EL (cell line): Measurements from ENCODE around the gene DLG2.

Experiments used
- DNase-seq: peaks from one replicate; pipeline ENCODE4 v3.0.0-alpha.2; 2016

Gene DLG2

DNA sequence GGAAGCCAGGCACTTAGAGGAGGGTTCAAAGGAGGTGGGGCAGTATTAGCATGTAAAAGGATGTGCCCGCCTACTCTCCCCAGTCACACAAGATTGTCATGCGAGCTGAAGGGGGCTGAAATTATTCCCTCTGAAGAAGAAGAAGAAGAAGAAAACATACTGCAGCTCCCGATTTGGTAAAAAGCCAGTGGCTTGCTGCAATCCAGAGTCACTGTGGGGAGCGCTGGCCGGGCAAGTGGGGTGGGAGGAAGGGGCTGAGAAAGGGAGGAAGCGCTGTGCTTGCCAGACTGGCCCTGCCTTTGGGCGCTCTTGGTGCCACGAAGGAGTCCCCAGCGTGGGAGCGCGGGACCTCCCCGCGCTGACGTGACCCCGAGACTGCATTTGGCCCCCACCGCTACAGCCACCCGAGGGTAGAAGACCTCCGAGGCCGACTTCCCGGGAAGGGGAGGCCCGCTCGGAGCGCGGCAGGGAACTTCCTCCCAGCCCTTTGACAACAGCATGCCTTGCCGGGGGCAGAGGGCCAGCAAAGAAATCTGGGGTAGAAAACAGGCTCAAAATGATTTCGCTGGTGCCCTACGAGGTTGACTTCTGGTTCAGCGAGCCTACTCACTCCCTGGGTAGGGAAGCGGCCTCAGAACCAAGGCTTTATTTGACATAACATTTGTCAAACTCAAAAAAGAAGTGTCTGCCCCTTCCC is 906.3 kb downstream of the DLG2 start:
- DNase-seq, result no peak

GRCh38 chr11:84719935-84720577 is 907.1 kb downstream of the DLG2 start:
- DNase-seq, result no peak

GRCh38 chr11:84714316-84714780 is 912.8 kb downstream of the DLG2 start:
- peak; percentile 51 for DNase-seq

GRCh38 chr11:84691830-84692229 is 935.3 kb downstream of the DLG2 start:
- no peak for DNase-seq

DNA sequence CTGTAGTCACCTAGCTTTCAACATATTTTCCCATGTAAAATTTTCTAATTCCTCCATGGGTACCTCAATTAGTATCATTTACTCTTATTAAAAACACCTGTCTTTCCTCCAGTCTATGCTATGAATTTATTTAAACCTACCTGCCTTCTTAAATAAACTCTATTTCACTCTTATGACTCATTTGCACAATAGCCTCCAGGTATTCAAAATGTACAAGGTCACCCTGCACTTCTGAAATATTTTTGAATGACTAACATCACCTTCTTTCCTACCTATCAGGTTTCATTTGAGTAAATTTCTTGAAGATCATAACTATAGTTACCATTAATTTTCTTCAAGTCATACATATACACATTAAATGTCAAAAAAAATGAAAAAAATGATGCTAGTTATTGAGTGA is 939.7 kb downstream of the DLG2 start:
- DNase-seq, result no peak

DNA sequence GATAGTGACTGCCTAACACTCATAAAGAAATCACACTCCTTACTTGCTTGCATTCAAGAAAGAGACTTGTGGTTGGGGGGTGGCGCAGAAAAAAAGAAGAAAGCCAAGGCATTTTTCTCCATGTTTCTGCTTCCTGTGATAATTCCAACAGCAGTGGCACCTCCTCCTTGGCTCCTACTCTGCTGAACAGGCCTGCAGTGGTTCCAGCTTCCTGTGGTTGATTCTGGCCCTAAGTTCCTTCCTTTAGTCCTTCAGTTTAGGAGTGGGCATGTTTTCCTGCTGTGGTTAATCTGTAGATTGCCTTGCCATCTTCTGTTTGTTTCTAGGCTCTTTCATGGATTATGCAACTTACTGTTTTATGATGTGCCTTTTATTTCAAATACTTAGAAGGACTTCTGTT is 940.4 kb downstream of the DLG2 start:
- no peak for DNase-seq

- no peak for DNase-seq
Measured at GRCh38 chr11:84685976-84686375, 941.2 kb downstream of the DLG2 start.

- no peak for DNase-seq
Measured at GRCh38 chr11:84685149-84685548, 942.0 kb downstream of the DLG2 start.

- DNase-seq, result no peak
Measured at GRCh38 chr11:84681456-84681855, 945.7 kb downstream of the DLG2 start.

GRCh38 chr11:84675396-84676025 is 951.6 kb downstream of the DLG2 start:
- DNase-seq, result no peak

GRCh38 chr11:84673753-84674152 is 953.4 kb downstream of the DLG2 start:
- DNase-seq, result peak; percentile 1

DNA sequence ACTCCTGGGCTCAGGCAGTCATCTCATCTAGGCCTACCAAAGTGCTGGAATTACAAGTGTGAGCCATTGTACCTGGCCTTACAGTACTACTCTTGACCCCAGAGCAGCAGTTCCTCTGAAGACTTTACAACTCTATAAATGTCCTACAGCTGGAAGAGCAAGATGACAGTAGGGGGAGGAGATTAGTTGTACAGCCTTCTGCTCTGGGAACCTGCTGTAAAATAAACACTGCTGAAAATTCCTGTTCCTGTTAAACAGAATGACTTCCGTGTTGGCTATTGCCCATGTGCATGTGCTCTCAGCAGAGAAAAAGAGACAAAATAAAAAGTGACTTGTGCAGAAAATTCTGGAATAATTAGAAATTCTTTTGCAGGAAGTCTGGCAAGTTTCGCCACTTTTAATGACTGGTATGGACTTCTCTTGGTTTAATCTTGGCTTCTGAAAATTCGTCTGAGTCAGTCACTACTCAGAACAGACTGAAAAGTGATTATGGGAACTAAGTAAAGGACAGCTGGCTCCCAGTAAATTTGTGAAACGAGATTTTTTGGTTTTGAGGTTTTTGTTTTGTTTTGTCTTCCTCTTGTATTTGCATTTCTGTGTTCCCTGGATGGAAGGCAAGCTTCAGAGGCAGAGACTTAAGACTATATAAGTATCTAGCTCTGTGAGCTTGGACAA is 955.7 kb downstream of the DLG2 start:
- DNase-seq, result no peak

- no peak for DNase-seq
Measured at GRCh38 chr11:84663731-84664130, 963.4 kb downstream of the DLG2 start.

DNA sequence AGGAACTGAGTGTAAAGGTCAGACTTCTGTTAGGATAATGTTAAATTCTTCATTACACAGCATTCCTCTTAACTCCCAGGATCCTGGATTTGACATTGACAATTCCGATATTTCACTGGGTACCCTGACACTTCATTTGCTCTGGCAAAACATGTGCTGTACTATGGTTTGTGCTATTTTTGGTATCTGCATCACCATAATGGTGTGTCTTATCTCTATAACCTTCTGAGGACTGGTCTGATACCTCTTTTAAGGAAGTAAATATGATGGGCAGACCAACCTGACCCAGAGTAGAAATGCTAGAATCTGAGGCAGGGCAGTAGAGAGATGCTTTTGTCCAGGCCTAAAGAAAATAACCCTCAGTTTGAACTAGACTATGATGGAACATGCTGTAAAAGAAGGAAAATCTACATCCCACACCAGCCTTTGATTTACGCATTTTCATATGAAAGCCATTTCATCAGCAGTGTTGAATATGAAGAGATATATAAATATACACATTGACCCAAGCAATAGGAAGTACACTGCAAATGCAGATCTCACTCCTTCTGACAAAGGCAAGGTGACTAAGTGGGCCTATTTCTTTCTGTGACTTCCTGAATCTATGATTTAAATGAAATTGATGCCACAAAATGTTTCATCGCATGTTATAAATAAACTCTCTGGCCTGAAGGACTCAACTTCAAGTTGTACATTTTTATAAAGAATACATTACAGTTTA is 966.7 kb downstream of the DLG2 start:
- DNase-seq, result no peak

GRCh38 chr11:84655712-84656111 is 971.4 kb downstream of the DLG2 start:
- DNase-seq, result no peak

DNA sequence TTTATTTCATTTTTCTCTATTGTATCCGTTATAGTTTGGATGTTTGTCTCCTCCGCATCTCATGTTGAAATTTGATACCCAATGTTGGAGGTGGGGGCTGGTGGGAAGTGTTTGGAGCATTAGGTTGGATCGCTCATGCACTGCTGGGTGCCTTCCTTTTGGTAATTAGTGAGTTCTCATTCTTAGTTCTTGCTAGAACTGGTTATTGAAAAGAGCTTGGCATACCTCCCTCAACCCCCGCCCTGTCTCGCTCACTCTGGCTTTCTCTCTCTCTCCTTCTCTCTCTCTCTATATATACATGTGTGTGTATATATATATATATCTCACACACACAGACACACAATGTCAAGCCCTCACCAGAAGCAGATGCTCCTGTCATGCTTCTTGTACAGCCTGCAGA is 978.7 kb downstream of the DLG2 start:
- DNase-seq, result no peak

GRCh38 chr11:84645988-84646694 is 981.0 kb downstream of the DLG2 start:
- DNase-seq, result no peak

- no peak for DNase-seq
Measured at GRCh38 chr11:84642500-84642899, 984.6 kb downstream of the DLG2 start.

DNA sequence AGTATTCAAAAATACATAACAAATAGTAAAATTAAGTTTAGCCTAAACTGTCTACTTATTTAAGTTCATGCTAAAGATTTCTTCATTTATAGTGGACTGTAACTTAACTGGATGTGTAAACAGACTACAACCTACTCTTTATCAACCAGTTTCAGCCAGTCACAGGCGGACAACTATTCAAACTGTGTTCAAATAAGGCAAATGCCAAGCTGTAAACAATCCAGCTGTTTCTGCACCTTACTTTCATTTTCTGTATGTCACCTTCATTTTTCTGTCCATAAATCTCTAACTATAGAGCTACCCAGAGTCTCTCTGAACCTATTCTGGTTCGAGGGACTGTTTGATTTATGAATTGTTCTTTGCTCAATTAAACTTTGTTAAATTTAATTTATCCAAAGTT is 992.8 kb downstream of the DLG2 start:
- DNase-seq, result no peak

GRCh38 chr11:84628871-84629620 is 998.1 kb downstream of the DLG2 start:
- no peak for DNase-seq

DNA sequence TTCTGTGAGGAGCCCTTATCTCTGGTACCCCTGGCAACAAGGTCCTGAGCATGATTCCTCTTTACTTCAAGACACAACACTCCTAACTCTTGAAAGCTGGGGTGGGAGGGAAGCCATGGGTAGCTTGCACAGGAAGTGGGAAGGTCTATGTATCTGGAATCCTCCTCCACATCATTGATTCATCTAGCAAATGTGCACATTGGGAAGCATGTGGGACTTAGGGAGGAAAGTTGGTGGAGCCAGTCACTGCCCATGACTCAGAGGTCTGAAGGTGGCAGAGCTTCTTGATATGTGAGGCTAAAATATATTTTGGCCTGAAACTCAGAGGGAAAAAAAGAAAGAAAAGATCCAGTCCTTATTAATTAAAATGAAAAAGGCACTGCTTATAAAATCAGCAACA is 1000.9 kb downstream of the DLG2 start:
- peak; percentile 1 for DNase-seq

DNA sequence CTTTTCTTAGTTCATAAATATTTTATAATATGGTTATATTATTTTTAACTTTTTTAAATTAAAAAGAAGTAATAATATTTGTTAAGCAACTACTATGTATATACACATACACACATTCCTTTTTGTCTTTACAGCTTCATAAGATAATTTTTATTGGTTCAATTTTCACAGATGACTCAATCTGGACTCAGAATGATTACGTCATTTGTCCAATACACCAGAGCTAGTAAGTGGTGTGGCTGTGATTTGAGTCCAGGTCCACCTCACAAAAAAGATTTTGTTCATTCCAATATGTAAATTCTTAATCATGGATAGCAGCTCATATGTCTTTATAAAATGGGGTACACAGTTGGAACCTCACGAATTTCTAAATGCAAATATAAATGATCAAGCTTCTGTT is 1014.5 kb downstream of the DLG2 start:
- no peak for DNase-seq
